Loucy (cell line): ENCODE data around the gene GAB1.

Source experiments
- H2AFZ ChIP-seq: fragments of 200-600 bp; sonication (generic); 2 replicates; pipeline ENCODE4 v1.6.0; 2016; ENCODE audit warnings: antibody characterized with exemption, mild to moderate bottlenecking, low read length, moderate library complexity
- H3F3A ChIP-seq: fragments of 200-600 bp; 2 replicates; pipeline ENCODE4 v1.6.0; 2016; ENCODE audit warnings: antibody characterized with exemption, low read depth, mild to moderate bottlenecking
- H3K27me3 ChIP-seq: fragments of 200-600 bp; sonication (generic); 2 replicates; pipeline ENCODE4 v1.6.1; 2014; ENCODE audit warnings: low read length, mild to moderate bottlenecking; ENCODE audit not compliant: insufficient read depth, poor library complexity, severe bottlenecking
- H3K36me3 ChIP-seq: fragments of 200-600 bp; sonication (generic); 2 replicates; pipeline ENCODE4 v1.6.1; 2016; ENCODE audit warnings: low read length; ENCODE audit not compliant: insufficient read depth
- H3K4me1 ChIP-seq: fragments of 200-600 bp; sonication (generic); 2 replicates; pipeline ENCODE4 v1.5.1; 2014; ENCODE audit warnings: low read length, mild to moderate bottlenecking; ENCODE audit not compliant: insufficient read depth, poor library complexity, severe bottlenecking
- H3K4me2 ChIP-seq: fragments of 200-600 bp; sonication (generic); 2 replicates; pipeline ENCODE4 v1.6.0; 2014; ENCODE audit warnings: antibody characterized with exemption, low read length, low read depth, mild to moderate bottlenecking; ENCODE audit not compliant: poor library complexity, severe bottlenecking
- H3K4me3 ChIP-seq: fragments of 200-600 bp; sonication (generic); 2 replicates; pipeline ENCODE4 v1.5.1; 2014; ENCODE audit warnings: low read length, mild to moderate bottlenecking, mixed read lengths; ENCODE audit not compliant: poor library complexity, severe bottlenecking
- H3K79me2 ChIP-seq: fragments of 200-600 bp; sonication (generic); 2 replicates; pipeline ENCODE4 v1.6.1; 2014; ENCODE audit warnings: low read length; ENCODE audit not compliant: insufficient read depth
- H3K9ac ChIP-seq: fragments of 200-600 bp; sonication (generic); 2 replicates; pipeline ENCODE4 v1.6.0; 2014; ENCODE audit warnings: mild to moderate bottlenecking, low read depth, low read length, moderate library complexity; ENCODE audit not compliant: poor library complexity, severe bottlenecking
- H3K9me2 ChIP-seq: fragments of 200-600 bp; sonication (generic); replicated peaks from 2 replicates; pipeline ENCODE4 v1.6.1; 2016; ENCODE audit warnings: low read depth, low read length, mixed read lengths
- H3K9me3 ChIP-seq: fragments of 200-600 bp; sonication (generic); 2 replicates; pipeline ENCODE4 v1.6.1; 2014; ENCODE audit warnings: mild to moderate bottlenecking, antibody characterized with exemption, low read length, low read depth; ENCODE audit not compliant: insufficient read depth
- H4K20me1 ChIP-seq: fragments of 200-600 bp; sonication (generic); 2 replicates; pipeline ENCODE4 v1.6.0; 2014; ENCODE audit warnings: antibody characterized with exemption, low read length, mild to moderate bottlenecking; ENCODE audit not compliant: insufficient read depth, poor library complexity, severe bottlenecking
- EZH2phosphoT487 ChIP-seq: fragments of 200-600 bp; IDR thresholded peaks from 2 replicates; pipeline ENCODE4 v1.6.1; 2018; ENCODE audit warnings: antibody characterized with exemption, mild to moderate bottlenecking, moderate library complexity, borderline replicate concordance
- TF ChIP-seq, protein P1 (sequence below): fragments of 200-600 bp; sonication (generic); conservative IDR thresholded peaks from 2 replicates; pipeline ENCODE4 v1.5.1; 2014; ENCODE audit warnings: mild to moderate bottlenecking, antibody characterized with exemption, low read length

Gene GAB1

DNA sequence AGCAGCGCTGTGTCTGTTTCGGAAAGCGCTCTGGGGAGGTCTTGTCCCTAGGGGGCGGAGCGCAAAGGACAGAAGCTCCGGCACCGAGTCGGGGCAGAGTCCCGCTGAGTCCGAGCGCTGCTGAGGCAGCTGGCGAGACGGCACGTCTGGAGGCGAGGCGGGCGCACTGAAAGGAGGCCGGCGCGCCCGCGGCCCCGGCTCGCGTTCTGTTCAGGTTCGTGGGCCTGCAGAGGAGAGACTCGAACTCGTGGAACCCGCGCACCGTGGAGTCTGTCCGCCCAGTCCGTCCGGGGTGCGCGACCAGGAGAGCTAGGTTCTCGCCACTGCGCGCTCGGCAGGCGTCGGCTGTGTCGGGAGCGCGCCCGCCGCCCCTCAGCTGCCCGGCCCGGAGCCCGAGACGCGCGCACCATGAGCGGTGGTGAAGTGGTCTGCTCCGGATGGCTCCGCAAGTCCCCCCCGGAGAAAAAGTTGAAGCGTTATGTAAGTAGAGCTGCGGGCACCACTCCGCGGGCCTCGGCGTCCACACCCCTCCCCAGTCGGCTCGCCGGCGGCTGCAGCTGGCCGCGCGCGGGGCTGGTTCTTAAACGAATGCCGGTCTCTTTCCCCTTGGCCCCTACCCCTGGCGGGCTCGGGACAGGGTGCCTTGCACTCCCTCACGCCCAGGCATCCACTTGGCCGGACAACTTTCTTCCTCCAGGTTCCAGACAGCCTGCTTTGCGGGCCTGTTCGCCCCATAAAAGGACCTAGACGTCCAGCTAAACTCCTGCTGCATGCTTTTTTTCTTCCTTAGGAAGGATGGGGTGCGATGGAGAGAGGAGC, at the start of gene GAB1:
GAB1 (plus strand) TSS at position 96 of the 819 bp plus-strand sequence; CDS start at position 409, 313 bp downstream.
- H3K9me2 ChIP-seq = no peaks in the 10 kb centered on the region
- peak within 1 kb of the TSS; percentile 92 for H2AFZ ChIP-seq
- peaks cover 36% of the 10 kb centered on the region for H3K79me2 ChIP-seq
- peak within 1 kb of the TSS; percentile 79 for H3K4me3 ChIP-seq
- no peaks in the 10 kb centered on the region for H3K9me3 ChIP-seq
- H3K4me1 ChIP-seq = peaks cover 38% of the 10 kb centered on the region
- peaks cover 42% of the 10 kb centered on the region for H4K20me1 ChIP-seq
- no peak for TF ChIP-seq EZH2phosphoT487
- TF ChIP-seq, protein P1, sequence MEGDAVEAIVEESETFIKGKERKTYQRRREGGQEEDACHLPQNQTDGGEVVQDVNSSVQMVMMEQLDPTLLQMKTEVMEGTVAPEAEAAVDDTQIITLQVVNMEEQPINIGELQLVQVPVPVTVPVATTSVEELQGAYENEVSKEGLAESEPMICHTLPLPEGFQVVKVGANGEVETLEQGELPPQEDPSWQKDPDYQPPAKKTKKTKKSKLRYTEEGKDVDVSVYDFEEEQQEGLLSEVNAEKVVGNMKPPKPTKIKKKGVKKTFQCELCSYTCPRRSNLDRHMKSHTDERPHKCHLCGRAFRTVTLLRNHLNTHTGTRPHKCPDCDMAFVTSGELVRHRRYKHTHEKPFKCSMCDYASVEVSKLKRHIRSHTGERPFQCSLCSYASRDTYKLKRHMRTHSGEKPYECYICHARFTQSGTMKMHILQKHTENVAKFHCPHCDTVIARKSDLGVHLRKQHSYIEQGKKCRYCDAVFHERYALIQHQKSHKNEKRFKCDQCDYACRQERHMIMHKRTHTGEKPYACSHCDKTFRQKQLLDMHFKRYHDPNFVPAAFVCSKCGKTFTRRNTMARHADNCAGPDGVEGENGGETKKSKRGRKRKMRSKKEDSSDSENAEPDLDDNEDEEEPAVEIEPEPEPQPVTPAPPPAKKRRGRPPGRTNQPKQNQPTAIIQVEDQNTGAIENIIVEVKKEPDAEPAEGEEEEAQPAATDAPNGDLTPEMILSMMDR = no peak; the same call in 1 of the 2 replicates
- H3K36me3 ChIP-seq = no peaks in the 10 kb centered on the region
- no peaks in the 10 kb centered on the region for H3F3A ChIP-seq
- H3K4me2 ChIP-seq = peak within 1 kb of the TSS; percentile 74
- H3K27me3 ChIP-seq = no peaks in the 10 kb centered on the region
- H3K9ac ChIP-seq = peak within 1 kb of the TSS; percentile 81

DNA sequence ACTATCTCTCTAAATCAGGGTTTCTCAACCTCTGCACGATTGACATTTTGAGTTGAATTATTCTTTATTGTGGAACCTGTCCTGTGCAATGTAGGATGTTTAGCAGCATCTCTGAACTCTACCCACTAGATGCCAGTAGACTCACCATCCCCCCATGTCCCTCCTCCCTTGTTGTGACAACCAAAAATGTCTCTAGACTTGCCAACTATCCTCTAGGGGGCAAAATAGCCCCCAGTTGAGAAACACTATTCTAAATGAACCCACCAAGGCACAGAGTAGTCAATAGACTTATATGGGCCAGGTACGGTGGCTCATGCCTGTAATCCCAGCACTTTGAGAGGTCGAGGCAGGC, 49.1 kb upstream of the GAB1 start:
- H3K27me3 ChIP-seq = no peaks in the 10 kb centered on the region
- H3K9me2 ChIP-seq = no peaks in the 10 kb centered on the region
- no peak overlapping the region for H2AFZ ChIP-seq
- H3F3A ChIP-seq = no peaks in the 10 kb centered on the region
- no peaks in the 10 kb centered on the region for H3K79me2 ChIP-seq
- no peaks in the 10 kb centered on the region for H4K20me1 ChIP-seq
- H3K9me3 ChIP-seq = no peaks in the 10 kb centered on the region
- TF ChIP-seq, protein P1 = peak; percentile 44
- no peak for TF ChIP-seq EZH2phosphoT487
- no peaks in the 10 kb centered on the region for H3K4me1 ChIP-seq
- no peaks in the 10 kb centered on the region for H3K36me3 ChIP-seq
- H3K9ac ChIP-seq = no peak overlapping the region
- H3K4me2 ChIP-seq = no peak overlapping the region
- H3K4me3 ChIP-seq = no peak overlapping the region

DNA sequence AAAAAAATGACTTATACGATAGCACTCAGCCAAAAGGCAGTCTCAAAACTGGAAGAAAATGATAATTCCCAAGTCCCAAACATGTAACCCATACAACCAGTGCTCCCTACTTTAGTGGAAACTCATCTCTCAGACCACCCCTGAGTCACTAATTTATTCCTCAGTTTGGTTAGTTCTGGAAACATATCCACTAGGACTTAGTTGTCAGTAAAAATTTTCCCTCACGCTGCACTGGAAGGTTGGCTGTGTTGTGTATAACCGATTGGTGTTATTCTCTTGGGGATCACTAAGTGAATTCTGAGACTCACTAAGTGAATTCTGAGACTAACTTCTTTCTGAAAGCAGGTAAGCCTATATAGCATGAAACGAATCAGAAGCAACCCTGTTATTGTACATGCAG, 48.5 kb upstream of the GAB1 start:
- TF ChIP-seq EZH2phosphoT487 = no peak
- H3K36me3 ChIP-seq = no peaks in the 10 kb centered on the region
- H3K4me1 ChIP-seq = no peaks in the 10 kb centered on the region
- H4K20me1 ChIP-seq = no peaks in the 10 kb centered on the region
- H3K4me3 ChIP-seq = no peak overlapping the region
- H3K9me2 ChIP-seq = no peaks in the 10 kb centered on the region
- no peak overlapping the region for H3K9ac ChIP-seq
- H3K27me3 ChIP-seq = no peaks in the 10 kb centered on the region
- H3F3A ChIP-seq = no peaks in the 10 kb centered on the region
- no peak overlapping the region for H3K4me2 ChIP-seq
- no peak overlapping the region for H2AFZ ChIP-seq
- H3K79me2 ChIP-seq = no peaks in the 10 kb centered on the region
- no peaks in the 10 kb centered on the region for H3K9me3 ChIP-seq

DNA sequence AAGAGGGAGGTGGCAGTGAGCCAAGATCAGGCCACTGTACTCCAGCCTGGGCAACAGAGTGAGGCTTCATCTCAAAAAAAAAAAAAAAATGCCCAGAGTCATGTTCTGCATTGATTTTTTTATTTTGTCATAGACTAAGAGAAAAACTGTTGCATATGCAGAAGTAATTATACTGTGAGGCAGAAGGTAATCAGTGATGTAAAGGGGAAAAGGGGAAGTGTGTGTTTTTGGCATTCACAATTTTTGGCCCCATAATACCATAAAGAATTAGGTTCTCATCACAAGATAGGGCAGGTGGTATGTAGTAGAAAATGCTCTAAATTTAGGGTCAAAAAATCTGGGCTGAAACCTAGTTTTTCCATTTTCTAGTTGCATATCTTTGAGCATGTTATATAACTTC, 47.3 kb upstream of the GAB1 start:
- no peaks in the 10 kb centered on the region for H3K9me2 ChIP-seq
- H3K4me1 ChIP-seq = no peaks in the 10 kb centered on the region
- H3K79me2 ChIP-seq = no peaks in the 10 kb centered on the region
- H3K36me3 ChIP-seq = no peaks in the 10 kb centered on the region
- no peaks in the 10 kb centered on the region for H4K20me1 ChIP-seq
- H3K27me3 ChIP-seq = no peaks in the 10 kb centered on the region
- H3F3A ChIP-seq = no peaks in the 10 kb centered on the region
- no peaks in the 10 kb centered on the region for H3K9me3 ChIP-seq
- no peak overlapping the region for H3K4me2 ChIP-seq
- no peak for TF ChIP-seq EZH2phosphoT487
- TF ChIP-seq, protein P1 = no peak
- H2AFZ ChIP-seq = no peak overlapping the region
- no peak overlapping the region for H3K4me3 ChIP-seq
- no peak overlapping the region for H3K9ac ChIP-seq
